Retinal pigment epithelial cell (primary cell): ENCODE measurements around the gene ADAP2.

Experiments
- DNase-seq: peaks from one replicate; pipeline ENCODE4 v3.0.0-alpha.2; 2010; ENCODE audit warnings: low read depth
- H3K4me3 ChIP-seq: 2 replicates; pipeline ENCODE4 v1.5.1; 2011; ENCODE audit warnings: mild to moderate bottlenecking, low read length, control low read depth, moderate library complexity
- TF ChIP-seq, protein P1 (sequence below): conservative IDR thresholded peaks from 2 replicates; pipeline ENCODE4 v1.5.1; 2011; ENCODE audit warnings: low read depth, low read length, control low read depth, inconsistent platforms

Gene ADAP2

DNA sequence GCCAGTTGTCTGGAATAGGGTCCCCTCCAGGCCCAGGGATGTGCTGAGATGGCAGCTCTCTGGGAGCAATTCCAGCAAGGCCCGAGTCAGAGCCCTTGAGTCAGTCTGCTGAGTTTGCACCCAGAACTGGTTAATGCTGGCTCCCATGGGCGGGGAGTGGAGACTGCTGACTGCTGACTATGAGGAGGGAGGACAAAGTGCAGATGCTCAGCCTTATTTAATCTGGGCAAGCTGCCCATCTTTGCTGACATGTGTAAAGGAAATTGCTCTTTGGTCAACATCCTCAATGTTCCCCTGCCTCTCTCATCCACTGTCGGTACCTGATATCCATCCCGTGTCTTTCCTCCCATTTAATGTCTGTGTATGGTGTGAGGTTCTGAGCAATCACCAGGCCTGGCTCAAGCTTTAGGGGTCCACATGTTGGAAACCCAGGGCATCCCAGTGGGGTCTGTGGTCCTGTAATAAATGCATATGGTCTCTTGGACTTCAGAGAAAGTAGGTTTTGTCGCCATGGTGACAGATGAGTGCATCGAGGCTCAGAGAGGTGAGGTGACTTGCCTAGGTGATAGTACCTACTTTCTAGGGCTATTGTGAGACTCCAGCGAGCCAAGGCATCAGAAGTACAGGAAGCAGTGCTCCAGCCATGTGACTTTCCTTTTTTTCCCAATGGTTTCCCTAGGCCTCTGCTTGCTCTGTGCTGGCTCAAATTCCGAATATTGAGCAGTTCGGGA, 29.1 kb downstream of the ADAP2 start:
- TF ChIP-seq, protein P1, sequence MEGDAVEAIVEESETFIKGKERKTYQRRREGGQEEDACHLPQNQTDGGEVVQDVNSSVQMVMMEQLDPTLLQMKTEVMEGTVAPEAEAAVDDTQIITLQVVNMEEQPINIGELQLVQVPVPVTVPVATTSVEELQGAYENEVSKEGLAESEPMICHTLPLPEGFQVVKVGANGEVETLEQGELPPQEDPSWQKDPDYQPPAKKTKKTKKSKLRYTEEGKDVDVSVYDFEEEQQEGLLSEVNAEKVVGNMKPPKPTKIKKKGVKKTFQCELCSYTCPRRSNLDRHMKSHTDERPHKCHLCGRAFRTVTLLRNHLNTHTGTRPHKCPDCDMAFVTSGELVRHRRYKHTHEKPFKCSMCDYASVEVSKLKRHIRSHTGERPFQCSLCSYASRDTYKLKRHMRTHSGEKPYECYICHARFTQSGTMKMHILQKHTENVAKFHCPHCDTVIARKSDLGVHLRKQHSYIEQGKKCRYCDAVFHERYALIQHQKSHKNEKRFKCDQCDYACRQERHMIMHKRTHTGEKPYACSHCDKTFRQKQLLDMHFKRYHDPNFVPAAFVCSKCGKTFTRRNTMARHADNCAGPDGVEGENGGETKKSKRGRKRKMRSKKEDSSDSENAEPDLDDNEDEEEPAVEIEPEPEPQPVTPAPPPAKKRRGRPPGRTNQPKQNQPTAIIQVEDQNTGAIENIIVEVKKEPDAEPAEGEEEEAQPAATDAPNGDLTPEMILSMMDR, result no peak
- H3K4me3 ChIP-seq, result no peak overlapping the region
- DNase-seq, result peak; percentile 18

GRCh38 chr17:30952638-30953393, 31.1 kb downstream of the ADAP2 start:
- H3K4me3 ChIP-seq, result no peak overlapping the region
- TF ChIP-seq, protein P1, result no peak
- DNase-seq, result no peak

DNA sequence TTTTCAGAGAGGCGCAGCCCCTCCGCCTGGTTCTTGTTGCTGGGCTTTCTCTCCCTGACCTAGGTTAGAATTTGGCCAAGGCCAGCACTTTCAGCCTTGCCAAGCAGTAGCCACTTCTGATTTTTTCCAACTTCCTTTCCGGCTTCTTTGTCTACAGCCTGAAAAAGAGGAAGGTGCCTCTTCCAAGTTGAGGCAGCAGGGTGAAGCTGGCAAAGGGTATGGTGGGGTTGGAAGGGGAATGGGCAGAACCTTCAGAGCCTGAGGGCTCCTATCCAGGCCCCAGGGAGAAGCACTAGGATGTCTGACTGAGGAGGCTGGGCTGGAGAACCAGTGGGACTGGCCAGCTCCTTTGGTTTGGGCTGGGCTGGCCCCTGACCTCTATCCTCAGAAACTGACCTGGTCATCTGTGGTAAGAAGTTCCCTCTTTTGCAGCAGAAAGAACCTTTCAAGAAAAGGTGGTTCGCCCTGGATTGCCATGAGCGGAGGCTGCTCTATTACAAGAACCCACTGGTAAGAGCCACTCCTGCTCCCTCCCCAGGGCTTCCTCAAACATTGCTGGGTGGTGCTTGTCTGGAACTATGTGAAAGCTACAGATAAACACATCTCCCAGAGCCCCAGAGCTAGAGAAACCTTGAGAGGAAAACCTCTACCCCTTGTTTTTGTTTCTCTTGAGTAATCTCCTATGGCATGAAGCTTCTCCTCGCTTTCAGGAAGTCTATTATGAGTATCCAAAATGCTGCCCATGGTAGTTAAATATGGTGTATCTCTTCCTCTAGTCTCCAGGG, 32.5 kb downstream of the ADAP2 start:
- no peak overlapping the region for H3K4me3 ChIP-seq
- TF ChIP-seq, protein P1, result no peak
- no peak for DNase-seq

DNA sequence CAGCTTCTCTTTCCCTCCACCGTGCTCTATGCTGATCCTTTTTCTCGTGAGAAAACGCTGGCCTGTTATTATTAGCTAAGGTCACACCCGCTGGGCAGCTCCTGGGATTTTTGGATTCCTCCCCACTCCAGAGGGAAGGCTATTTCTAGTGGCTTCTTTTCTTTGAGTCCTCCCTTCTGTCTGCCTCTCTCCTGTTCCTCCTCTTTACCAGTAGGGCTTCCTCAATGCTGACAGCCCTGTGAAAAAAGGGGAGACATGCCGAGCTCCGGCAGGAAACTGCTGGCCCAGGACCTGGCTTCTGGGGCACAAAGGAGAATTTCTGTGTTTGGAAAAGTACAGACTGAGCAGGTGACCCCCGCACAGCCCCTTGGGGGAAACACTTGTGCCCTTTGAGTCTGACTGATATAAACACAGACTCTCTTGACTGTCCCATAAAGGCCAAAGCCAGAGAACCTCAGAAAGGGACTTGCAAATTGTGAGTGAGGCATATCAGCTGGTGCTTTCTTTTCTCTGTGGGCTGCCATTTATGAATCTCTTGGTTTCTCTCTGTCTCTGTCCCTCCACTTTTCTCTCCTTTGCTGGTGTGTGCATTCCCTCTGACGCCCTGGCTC, 35.1 kb downstream of the ADAP2 start:
- no peak for DNase-seq
- TF ChIP-seq, protein P1, result no peak
- no peak overlapping the region for H3K4me3 ChIP-seq

- no peak overlapping the region for H3K4me3 ChIP-seq
- TF ChIP-seq, protein P1, result no peak
- DNase-seq, result no peak
Measured at GRCh38 chr17:30957741-30958140, 36.0 kb downstream of the ADAP2 start.

- DNase-seq, result no peak
- H3K4me3 ChIP-seq, result no peak overlapping the region
- TF ChIP-seq, protein P1, result no peak
Measured at GRCh38 chr17:30958187-30958586, 36.4 kb downstream of the ADAP2 start.
